ENCODE data around the gene KDM4E.
"Not testable (repeated sequence)": the region's sequence is repeated elsewhere in the genome, so short reads cannot be mapped to it uniquely, and the experiment has no call there.

The KDM4E gene

DNA sequence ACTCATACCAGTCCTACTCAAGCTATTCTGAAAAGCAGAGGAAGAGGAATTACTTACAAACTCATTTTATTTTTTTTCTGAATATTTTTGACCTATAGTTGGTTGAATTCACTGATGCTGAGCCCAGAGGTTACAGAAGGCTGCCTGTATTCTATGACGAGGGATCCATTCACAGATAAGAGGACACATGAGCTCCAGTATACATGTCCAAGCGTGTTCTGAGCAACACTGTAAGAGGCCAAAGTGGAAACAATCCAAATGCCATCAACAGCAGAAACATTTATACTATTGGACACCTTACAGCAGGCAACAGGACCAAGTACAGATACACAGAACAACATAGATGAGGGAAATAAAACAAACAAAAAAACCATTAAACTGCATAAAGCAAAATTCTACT lies 10.3 kb downstream of the KDM4E start:
- H3K27me3 Mint-ChIP-seq: peaks cover 27% of the 10 kb centered on the region
- ATAC-seq (no peak), DNase-seq (no peak)
- H3K4me1 Mint-ChIP-seq: peaks cover 2% of the 10 kb centered on the region
- no peak overlapping the region for H3K4me3 Mint-ChIP-seq
- H3K27ac Mint-ChIP-seq: no peak overlapping the region
- no peaks in the 10 kb centered on the region for H3K36me3 Mint-ChIP-seq (ENCODE audit: low read depth)
- H3K9me3 Mint-ChIP-seq: peaks cover 4% of the 10 kb centered on the region

DNA sequence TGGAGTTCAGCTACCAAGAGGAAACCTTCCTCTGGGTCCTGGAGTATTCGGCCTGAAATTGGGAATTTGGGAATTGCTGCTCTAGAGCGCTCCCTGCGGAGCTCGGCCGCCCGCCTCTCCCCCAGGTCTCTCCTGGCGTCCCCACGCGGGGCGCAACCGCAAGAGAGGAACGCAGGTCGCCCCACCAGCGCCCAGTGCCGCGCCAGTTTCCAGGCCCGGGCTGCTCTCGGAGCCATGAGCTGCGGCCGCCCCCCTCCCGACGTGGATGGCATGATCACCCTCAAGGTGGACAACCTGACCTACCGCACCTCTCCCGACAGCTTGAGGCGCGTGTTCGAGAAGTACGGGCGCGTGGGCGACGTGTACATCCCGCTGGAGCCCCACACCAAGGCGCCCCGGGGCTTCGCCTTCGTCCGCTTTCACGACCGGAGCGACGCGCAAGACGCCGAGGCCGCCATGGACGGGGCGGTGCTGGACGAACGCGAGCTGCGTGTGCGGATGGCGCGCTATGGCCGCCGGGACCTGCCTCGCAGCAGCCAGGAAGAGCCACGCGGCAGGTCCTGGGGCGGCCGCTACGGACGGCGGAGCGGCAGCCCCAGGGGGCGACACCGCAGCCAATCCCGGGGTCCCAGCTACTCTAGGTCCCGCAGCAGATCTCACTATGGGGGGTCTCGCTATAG lies 12.4 kb downstream of the KDM4E start:
- H3K4me1 Mint-ChIP-seq; H3K4me3 Mint-ChIP-seq; DNase-seq; H3K36me3 Mint-ChIP-seq (ENCODE audit: low read depth); H3K27ac Mint-ChIP-seq; H3K9me3 Mint-ChIP-seq: not testable (repeated sequence)
- H3K27me3 Mint-ChIP-seq: peaks cover 34% of the 10 kb centered on the region
- peak; percentile 20 for ATAC-seq

DNA sequence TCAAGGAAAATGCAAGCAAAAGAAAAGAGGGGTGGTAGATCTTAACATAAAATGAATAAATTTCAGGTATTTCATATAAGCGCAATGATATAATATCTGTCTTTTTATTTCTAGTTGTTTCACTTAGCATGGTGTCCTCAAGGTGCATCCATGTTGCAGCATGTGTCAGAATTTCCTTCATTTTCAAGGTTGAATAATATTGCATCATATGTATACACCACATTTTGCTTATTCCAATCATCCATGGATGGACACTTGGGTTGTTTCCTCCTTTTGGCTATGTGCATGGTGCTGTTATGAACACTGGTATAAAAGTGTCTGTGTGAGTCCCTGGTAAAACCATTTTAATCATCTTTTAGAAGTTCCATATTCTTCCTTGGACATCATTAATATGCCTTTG lies 17.2 kb downstream of the KDM4E start:
- H3K4me3 Mint-ChIP-seq: no peak overlapping the region
- DNase-seq (no peak), ATAC-seq (no peak)
- no peak overlapping the region for H3K27ac Mint-ChIP-seq
- H3K27me3 Mint-ChIP-seq: peaks cover 19% of the 10 kb centered on the region
- peaks cover 4% of the 10 kb centered on the region for H3K9me3 Mint-ChIP-seq
- H3K36me3 Mint-ChIP-seq (ENCODE audit: low read depth): no peaks in the 10 kb centered on the region
- H3K4me1 Mint-ChIP-seq: peaks cover 2% of the 10 kb centered on the region

DNA sequence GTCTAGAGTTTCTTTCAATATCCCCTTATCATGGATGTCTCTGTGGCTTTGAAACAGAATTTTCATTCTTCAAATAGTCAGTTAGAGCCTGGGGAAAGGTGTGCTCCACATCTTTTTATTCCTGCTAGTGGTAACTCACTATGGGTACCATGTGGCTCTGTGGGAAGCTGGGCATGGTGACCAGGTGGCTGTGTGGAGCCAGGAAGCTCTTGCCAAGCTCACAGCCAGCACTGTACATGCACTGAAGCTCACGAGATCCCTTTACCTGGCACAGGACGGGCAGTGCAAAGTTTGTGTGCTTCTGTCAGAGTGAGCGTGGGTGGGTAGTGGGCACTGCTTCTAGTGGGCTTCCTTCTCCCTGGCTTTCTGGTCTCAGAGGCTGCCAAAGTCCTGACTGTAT lies 17.8 kb downstream of the KDM4E start:
- ATAC-seq (no peak), DNase-seq (no peak)
- Mint-ChIP-seq H3K9me3 (peaks cover 4% of the 10 kb centered on the region), H3K27me3 (peaks cover 21% of the 10 kb centered on the region), H3K4me3 (no peak overlapping the region), H3K27ac (no peak overlapping the region), H3K4me1 (peaks cover 2% of the 10 kb centered on the region), H3K36me3 (ENCODE audit: low read depth) (no peaks in the 10 kb centered on the region)

DNA sequence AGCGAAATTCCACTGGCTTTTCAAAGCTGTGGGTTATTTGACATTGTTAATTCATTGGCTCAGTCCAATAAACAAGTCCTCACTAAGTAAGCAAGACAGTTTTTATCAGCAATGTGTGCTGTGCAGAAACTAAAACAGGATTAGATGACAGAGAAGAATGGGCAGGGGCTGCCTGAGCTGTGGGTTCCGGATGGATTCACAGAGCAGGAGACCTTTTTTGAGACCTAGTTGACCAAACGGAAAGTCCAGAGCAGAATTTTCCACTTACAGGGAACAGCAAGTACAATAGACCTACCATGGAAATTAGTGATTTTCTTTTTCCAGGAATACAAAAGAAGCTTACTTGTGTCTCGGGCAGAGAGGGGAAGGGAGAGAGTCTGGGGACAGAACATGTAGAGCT lies 19.0 kb downstream of the KDM4E start:
- Mint-ChIP-seq H3K4me3 (no peak overlapping the region), H3K27ac (no peak overlapping the region), H3K27me3 (peaks cover 18% of the 10 kb centered on the region), H3K9me3 (no peaks in the 10 kb centered on the region), H3K4me1 (no peaks in the 10 kb centered on the region), H3K36me3 (ENCODE audit: low read depth) (no peaks in the 10 kb centered on the region)
- ATAC-seq (no peak), DNase-seq (no peak)

DNA sequence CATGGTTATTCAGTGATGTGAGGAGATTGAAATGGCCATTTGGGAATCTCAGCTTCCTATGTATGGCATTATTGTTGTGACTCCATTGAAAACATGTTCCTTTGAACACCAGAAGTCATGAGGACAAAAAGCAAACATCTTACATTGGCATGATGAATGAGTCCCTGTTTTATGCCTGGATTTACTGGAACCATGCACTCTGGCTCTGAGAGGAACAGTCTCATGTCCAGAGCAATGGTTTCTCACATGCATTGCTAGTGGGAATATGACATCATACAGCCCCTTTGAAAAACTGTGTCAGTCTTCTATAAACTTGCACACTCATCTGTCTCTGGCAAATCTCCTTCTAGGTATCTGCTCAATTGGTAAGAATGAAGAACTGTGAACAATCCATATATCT lies 20.8 kb downstream of the KDM4E start:
- H3K27ac Mint-ChIP-seq: no peak overlapping the region
- no peak overlapping the region for H3K4me3 Mint-ChIP-seq
- no peaks in the 10 kb centered on the region for H3K9me3 Mint-ChIP-seq
- peaks cover 22% of the 10 kb centered on the region for H3K27me3 Mint-ChIP-seq
- ATAC-seq (no peak), DNase-seq (no peak)
- no peaks in the 10 kb centered on the region for H3K36me3 Mint-ChIP-seq (ENCODE audit: low read depth)
- H3K4me1 Mint-ChIP-seq: no peaks in the 10 kb centered on the region

DNA sequence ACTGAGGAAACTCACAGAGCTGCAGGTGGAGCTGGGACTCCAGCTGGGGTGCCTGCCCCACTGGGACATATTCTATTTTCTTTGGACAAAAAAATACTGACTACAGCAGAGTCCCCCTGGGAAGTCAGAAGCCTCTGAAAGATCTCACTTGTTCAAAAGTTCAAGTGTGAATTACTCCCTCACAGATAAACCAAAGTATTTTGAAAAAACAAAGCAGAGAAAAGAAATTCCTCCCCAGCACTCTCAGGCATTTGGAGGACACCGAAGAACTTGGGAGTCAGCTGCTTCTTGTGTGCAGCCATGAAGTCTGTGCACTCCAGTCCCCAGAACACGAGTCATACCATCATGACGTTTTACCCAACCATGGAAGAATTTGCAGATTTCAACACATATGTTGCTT lies 24.1 kb downstream of the KDM4E start, which contains the start of gene KDM4F:
Gene KDM4F, plus strand, starts transcription at position 301 of the 400 bp plus-strand sequence.
- H3K4me3 Mint-ChIP-seq; H3K9me3 Mint-ChIP-seq; DNase-seq; H3K4me1 Mint-ChIP-seq; H3K36me3 Mint-ChIP-seq (ENCODE audit: low read depth); H3K27ac Mint-ChIP-seq; ATAC-seq: not testable (repeated sequence)
- peaks cover 24% of the 10 kb centered on the region for H3K27me3 Mint-ChIP-seq

DNA sequence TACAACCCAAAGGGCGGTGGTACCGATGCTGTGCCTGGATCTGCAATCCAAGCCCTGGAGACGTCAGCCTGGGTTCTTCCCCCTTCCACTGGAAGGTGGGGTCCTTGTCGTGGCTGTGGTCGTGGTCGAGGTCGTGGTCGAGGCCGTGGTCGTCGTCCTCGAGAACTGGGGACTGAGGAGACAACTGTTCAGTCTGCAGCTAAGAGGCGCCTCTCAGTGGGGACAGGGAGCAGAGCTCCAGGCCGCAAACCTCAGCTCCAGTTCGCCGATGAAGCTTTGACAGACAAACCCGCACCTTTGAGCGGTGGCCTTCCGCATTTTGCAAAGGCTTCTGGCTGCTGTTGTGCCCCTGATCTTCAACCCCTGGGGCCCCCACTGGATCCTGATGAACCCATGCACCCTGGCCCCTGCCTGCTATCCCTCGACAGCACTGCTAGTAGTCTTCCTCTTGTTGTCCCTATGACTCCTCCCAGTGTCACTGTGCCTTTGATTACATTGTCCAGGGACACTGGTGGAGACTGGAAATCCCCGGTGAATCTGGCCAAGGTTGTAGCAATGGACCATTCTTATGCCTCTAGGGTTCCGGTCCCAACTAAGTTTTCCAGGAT lies 25.6 kb downstream of the KDM4E start:
- no peaks in the 10 kb centered on the region for H3K9me3 Mint-ChIP-seq
- ATAC-seq: no peak
- no peak overlapping the region for H3K27ac Mint-ChIP-seq
- H3K4me3 Mint-ChIP-seq: no peak overlapping the region
- DNase-seq: no peak
- peaks cover 29% of the 10 kb centered on the region for H3K27me3 Mint-ChIP-seq
- H3K36me3 Mint-ChIP-seq (ENCODE audit: low read depth): no peaks in the 10 kb centered on the region
- H3K4me1 Mint-ChIP-seq: no peaks in the 10 kb centered on the region

DNA sequence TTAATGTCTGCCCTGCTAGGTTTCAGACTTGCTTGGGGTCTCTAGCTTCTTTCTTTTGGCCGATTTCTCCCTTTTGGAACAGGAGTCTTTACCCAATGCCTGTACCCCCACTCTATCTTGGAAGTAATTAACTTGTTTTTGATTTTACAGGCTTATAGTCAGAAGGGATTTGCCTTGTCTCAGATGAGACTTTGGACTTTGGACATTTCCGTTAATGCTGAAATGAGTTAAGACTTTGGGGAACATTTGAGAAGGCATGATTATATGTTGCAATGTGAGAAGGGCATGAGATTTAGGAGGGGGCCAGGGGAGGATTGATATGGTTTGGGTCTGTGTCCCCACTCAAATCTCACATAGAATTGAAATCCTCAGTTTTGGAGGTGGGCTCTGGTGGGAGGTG lies 29.3 kb downstream of the KDM4E start:
- Mint-ChIP-seq H3K4me1 (no peaks in the 10 kb centered on the region), H3K27ac (no peak overlapping the region)

DNA sequence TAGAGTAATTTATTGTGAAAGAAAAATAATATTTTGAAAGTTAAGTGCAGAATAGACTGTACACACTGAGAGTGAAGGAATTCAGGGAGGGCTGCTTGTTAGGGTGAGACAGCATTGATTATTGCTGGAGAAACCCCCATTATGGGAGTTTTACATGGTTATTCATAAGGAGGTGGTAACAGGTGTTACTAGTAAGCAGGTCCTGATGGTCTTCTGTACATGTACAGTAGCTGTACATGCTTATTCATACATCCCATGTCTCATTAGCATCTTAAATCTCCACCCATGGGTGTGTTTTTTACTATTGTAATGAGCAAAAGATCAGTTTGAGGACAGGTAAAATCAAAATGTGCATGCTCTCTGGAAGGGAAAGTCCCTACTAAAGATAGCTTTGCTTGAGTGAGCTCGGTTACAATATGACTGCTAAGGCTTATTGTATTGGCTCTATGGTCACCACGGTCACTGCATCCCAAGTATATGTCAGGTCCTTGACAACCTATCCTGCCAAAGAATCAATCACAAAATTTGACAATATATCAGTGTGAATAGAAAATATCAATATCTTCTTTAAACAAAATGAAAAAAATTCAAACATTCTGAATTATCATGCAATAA lies 30.3 kb downstream of the KDM4E start:
- ATAC-seq (no peak), DNase-seq (no peak)
- Mint-ChIP-seq H3K36me3 (ENCODE audit: low read depth) (no peaks in the 10 kb centered on the region), H3K4me3 (no peak overlapping the region), H3K27ac (no peak overlapping the region), H3K9me3 (no peaks in the 10 kb centered on the region), H3K27me3 (peaks cover 24% of the 10 kb centered on the region), H3K4me1 (no peaks in the 10 kb centered on the region)

More for the DNA sequence above, 29.3 kb downstream of the KDM4E start:
- ATAC-seq (no peak), DNase-seq (no peak)
- no peaks in the 10 kb centered on the region for H3K36me3 Mint-ChIP-seq (ENCODE audit: low read depth)
- no peaks in the 10 kb centered on the region for H3K9me3 Mint-ChIP-seq
- peaks cover 24% of the 10 kb centered on the region for H3K27me3 Mint-ChIP-seq
- H3K4me3 Mint-ChIP-seq: no peak overlapping the region

DNA sequence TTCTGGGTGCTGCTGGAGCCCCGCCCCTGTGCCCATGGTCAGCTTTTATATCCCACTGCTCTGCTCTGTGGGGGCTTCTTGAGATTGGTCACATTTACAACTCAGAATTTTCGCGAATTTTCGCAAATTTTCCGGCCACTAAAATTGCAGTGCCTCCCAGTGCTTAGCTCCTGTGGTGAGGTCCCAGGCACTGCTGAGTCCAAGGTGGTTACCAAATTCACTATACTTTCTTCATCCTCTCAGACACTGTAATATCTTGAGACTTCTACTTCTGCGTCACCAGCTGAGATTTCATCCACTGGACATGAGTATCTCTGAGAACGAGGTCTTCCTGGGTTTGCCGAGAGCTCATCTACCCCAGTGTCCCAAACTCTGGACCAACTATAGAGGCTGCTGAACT lies 32.9 kb downstream of the KDM4E start:
- peaks cover 17% of the 10 kb centered on the region for H3K27me3 Mint-ChIP-seq

DNA sequence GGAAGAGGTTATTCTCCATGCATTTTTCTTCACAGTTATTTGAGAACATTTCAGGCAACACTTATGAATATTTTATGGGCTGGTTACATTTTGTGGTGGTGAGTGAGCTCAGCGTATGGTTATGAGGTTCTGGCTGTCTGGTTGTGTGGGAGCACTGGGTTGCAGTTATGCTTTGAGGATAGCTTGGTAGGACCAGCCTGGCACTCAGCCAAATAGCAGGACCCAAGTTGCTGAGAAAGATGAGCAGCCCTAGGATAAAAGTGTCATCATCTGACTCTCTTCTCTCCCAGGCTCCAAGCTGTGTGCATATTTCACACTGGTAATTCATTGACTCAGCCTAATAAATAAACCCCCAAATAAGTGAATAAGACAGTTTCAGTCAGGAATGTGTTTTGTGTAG lies 33.6 kb downstream of the KDM4E start:
- no peaks in the 10 kb centered on the region for H3K9me3 Mint-ChIP-seq
- H3K4me3 Mint-ChIP-seq: no peak overlapping the region
- ATAC-seq: no peak
- peaks cover 15% of the 10 kb centered on the region for H3K27me3 Mint-ChIP-seq
- H3K36me3 Mint-ChIP-seq (ENCODE audit: low read depth): no peaks in the 10 kb centered on the region
- no peak for DNase-seq
- no peaks in the 10 kb centered on the region for H3K4me1 Mint-ChIP-seq
- no peak overlapping the region for H3K27ac Mint-ChIP-seq

More for the DNA sequence above, 32.9 kb downstream of the KDM4E start:
- no peak for DNase-seq
- no peaks in the 10 kb centered on the region for H3K9me3 Mint-ChIP-seq
- no peak overlapping the region for H3K4me3 Mint-ChIP-seq
- H3K27ac Mint-ChIP-seq: no peak overlapping the region
- no peaks in the 10 kb centered on the region for H3K36me3 Mint-ChIP-seq (ENCODE audit: low read depth)
- no peaks in the 10 kb centered on the region for H3K4me1 Mint-ChIP-seq
- no peak for ATAC-seq

DNA sequence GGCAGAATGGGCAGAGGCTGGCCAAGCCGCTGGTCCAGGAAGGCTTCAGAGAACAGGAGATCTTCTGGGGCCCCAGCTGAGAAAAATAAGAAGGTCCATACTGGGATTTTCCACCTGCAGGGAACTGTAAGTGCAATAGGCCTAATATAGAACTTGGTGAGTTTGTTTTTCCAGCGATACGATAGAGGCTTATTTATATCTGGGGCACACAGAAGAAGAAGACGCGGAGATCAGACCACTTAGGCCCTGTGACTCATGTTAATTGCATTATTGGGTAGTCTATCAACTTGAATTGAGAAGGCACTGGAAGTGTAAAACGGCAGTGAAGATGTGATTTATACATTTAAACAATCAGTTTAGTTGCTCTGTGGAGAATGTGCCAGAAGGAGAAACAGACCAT lies 34.0 kb downstream of the KDM4E start:
- H3K27me3 Mint-ChIP-seq: peaks cover 15% of the 10 kb centered on the region
- H3K9me3 Mint-ChIP-seq: no peaks in the 10 kb centered on the region
- ATAC-seq (no peak), DNase-seq (no peak)
- no peak overlapping the region for H3K4me3 Mint-ChIP-seq
- no peaks in the 10 kb centered on the region for H3K4me1 Mint-ChIP-seq
- no peak overlapping the region for H3K27ac Mint-ChIP-seq
- no peaks in the 10 kb centered on the region for H3K36me3 Mint-ChIP-seq (ENCODE audit: low read depth)

DNA sequence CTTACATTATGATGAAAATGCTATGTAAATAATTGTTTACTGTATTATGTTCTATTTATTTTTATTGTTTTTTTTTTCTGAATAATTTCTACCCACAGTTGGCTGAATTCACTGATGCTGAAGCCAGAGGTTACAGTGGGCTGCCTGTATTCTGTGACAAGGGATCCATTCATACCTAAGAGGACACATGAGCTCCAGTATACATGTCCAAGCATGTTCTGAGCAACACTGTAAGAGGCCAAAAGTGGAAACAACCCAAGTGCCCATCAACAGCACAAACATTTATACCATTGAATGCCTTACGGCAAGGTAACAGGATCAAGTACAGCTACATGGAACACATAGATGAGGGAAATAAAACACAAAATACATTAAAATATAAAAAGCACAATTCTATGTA lies 40.3 kb downstream of the KDM4E start:
- H3K4me1 Mint-ChIP-seq: peaks cover 15% of the 10 kb centered on the region
- DNase-seq (no peak), ATAC-seq (no peak)
- no peak overlapping the region for H3K27ac Mint-ChIP-seq
- H3K36me3 Mint-ChIP-seq (ENCODE audit: low read depth): peaks cover 9% of the 10 kb centered on the region
- H3K27me3 Mint-ChIP-seq: no peaks in the 10 kb centered on the region
- H3K9me3 Mint-ChIP-seq: no peaks in the 10 kb centered on the region
- no peak overlapping the region for H3K4me3 Mint-ChIP-seq

DNA sequence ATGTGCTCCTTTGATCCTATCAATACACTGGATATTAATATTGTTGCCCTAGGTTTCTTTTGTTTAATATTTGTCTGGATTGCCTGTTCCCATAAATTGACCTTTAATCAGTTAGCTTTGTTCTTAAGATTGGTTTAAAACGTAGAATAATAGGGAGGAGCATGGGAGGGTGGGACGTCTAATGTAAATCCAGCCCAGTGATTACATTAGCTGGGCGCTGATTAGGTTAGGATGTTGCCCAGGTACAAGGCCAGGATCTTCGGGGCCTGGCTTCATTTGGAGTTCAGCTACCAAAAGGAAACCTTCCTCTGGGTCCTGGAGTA lies 41.6 kb downstream of the KDM4E start, which contains the start of gene SRSF8:
Gene SRSF8, plus strand, starts transcription at position 204 of the 323 bp plus-strand sequence. CDS start 308 bp downstream, outside the sequence.
- Mint-ChIP-seq H3K36me3 (ENCODE audit: low read depth) (peaks cover 18% of the 10 kb centered on the region), H3K9me3 (no peaks in the 10 kb centered on the region), H3K27me3 (no peaks in the 10 kb centered on the region), H3K4me3 (peak within 1 kb of the TSS; percentile 97), H3K27ac (peak within 1 kb of the TSS; percentile 96), H3K4me1 (peaks cover 23% of the 10 kb centered on the region)
- no peak for DNase-seq
- ATAC-seq: peak; percentile 26

All from activated naive CD8-positive, alpha-beta T cell treated with anti-CD3 and anti-CD28 coated beads, Interleukin-2, amount 50 U/mL, for 24 hours (primary cell).